PFSK-1 (cell line): ENCODE results near the gene IGSF9.

Source experiments
- FOXP2 ChIP-seq: optimal IDR thresholded peaks from 2 replicates; pipeline ENCODE3; 2011; ENCODE audit warnings: borderline replicate concordance, control low read depth, inconsistent platforms; ENCODE audit not compliant: insufficient read depth; ENCODE audit errors: extremely low read length, extremely low read depth
- POLR2AphosphoS5 ChIP-seq: IDR thresholded peaks from 2 replicates; pipeline ENCODE4 v1.6.1; 2012; ENCODE audit warnings: low read depth, mild to moderate bottlenecking, control low read depth, low read length, moderate library complexity
- SIN3A ChIP-seq: IDR thresholded peaks from 2 replicates; pipeline ENCODE4 v1.6.1; 2012; ENCODE audit warnings: mild to moderate bottlenecking, low read length, moderate library complexity, borderline replicate concordance; ENCODE audit not compliant: insufficient read depth
- TAF1 ChIP-seq: IDR thresholded peaks from 2 replicates; pipeline ENCODE4 v1.6.1; 2012; ENCODE audit warnings: low read length, control low read depth, borderline replicate concordance; ENCODE audit not compliant: insufficient read depth
- TF ChIP-seq, protein P1 (sequence below), 2 experiments: IDR thresholded peaks; 2 replicates each; pipeline versions ENCODE4 v1.6.1 to v1.8.0; 2011 to 2012; ENCODE audit warnings: low read depth in 2 of 2, low read length in 2 of 2, control low read depth in 1 of 2, inconsistent platforms in 1 of 2, mild to moderate bottlenecking in 1 of 2, moderate library complexity in 1 of 2; ENCODE audit not compliant: insufficient read depth in 1 of 2

Gene IGSF9

DNA sequence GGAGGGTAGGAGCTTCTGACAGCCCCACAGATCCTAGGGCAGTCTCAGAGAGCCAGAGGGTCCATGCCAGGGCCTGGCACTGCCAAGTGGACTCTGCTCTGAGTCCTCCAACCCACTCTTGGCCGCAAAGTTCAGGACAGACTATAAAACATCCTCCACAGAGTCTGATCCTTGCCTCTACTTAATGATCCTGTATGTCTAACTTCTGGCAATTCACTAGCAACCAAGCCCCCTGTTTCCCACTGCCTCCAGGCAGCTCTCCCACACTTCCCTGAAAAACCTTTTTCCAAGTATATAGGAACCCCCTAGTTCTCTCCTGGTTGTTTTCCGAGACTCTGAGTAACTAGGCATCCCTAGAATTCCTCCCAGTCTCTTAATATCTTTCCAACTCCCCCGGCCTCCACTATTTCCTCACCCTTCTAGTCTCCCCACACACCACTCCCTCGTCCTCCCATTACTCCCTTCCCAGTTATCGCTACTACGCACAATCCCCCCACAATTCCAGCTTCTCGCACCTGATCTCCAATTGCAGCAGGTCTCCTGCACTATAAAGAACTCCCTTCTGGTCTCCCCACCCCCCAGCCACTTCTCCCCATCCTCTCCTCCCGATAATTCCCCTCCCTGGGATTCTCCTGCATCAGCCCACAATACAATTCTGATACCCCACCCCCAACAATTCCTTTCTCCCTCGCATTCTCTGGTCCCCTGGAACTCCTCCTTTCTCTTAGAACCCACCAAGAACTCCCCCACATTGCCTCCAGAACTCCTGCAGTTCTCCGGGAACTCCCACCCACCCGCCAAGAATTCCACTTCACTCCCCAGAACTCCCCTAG, 574 bp downstream of the IGSF9 start:
- TF ChIP-seq POLR2AphosphoS5 (no peak), FOXP2 (no peak), SIN3A (no peak), TAF1 (no peak)
- TF ChIP-seq, protein P1, sequence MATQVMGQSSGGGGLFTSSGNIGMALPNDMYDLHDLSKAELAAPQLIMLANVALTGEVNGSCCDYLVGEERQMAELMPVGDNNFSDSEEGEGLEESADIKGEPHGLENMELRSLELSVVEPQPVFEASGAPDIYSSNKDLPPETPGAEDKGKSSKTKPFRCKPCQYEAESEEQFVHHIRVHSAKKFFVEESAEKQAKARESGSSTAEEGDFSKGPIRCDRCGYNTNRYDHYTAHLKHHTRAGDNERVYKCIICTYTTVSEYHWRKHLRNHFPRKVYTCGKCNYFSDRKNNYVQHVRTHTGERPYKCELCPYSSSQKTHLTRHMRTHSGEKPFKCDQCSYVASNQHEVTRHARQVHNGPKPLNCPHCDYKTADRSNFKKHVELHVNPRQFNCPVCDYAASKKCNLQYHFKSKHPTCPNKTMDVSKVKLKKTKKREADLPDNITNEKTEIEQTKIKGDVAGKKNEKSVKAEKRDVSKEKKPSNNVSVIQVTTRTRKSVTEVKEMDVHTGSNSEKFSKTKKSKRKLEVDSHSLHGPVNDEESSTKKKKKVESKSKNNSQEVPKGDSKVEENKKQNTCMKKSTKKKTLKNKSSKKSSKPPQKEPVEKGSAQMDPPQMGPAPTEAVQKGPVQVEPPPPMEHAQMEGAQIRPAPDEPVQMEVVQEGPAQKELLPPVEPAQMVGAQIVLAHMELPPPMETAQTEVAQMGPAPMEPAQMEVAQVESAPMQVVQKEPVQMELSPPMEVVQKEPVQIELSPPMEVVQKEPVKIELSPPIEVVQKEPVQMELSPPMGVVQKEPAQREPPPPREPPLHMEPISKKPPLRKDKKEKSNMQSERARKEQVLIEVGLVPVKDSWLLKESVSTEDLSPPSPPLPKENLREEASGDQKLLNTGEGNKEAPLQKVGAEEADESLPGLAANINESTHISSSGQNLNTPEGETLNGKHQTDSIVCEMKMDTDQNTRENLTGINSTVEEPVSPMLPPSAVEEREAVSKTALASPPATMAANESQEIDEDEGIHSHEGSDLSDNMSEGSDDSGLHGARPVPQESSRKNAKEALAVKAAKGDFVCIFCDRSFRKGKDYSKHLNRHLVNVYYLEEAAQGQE (IDR thresholded peaks at IDR 0.05; ENCODE audit: insufficient read depth in 1 of 2, low read depth in 2 of 2, low read length in 2 of 2) = no peak

DNA sequence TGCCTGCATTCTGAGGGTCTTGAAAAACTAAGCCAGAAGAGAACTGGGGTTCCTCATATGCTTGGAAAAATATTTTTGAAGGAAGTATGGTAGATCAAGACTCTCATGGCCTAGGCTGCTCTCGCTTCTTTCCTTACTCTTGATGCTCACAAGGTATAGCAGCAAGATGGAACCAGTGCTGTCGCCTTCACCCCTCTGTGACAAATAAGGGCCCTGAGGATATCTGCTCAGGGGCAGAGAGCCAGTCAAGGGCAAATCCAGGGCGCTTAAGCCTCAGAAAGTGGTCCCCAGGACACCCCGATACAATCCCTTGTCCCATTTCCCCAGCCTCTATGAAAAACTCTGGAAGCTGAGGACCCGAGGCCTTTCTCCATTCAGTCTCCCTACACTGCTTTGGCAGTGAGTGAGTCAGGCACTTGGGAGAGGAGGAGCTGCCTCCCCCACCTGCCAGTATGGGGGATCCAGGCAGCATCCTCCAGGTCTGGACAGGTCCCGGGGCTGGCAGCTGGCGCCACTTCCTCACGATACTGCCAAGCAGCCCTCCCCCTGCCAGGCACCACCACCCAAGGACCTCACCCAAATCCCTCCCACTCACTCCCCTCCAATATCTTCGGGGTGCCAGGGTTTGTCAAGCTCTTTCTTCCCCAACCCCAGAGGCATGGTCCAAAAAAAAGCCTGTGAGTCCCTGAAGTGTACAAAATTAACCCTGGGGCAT, 1.3 kb downstream of the IGSF9 start:
- TF ChIP-seq, protein P1 (IDR thresholded peaks at IDR 0.05; ENCODE audit: insufficient read depth in 1 of 2, low read depth in 2 of 2, low read length in 2 of 2) = no peak
- no peak for TF ChIP-seq SIN3A
- TF ChIP-seq POLR2AphosphoS5 = no peak
- no peak for TF ChIP-seq TAF1
- no peak for TF ChIP-seq FOXP2

DNA sequence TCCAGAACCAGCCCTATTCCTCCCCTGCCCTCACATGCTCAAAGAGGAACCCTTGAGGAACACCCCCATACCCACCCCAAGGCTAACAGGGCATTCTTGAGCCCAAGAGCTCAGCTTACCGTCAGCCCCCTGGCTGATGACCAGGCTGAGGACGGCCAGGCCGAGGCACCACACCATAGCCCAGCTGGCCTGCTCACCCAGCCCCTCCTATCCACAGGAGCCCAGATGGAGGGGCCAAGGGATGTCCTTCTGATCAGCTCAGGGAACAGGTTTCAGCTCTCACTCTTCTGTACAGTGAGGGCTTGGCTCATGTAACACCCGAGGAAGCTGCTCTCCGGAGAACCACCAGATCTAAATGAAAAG, 2.2 kb downstream of the IGSF9 start:
- TF ChIP-seq TAF1 = no peak
- TF ChIP-seq POLR2AphosphoS5 = no peak
- TF ChIP-seq SIN3A = no peak
- TF ChIP-seq, protein P1 (IDR thresholded peaks at IDR 0.05; ENCODE audit: insufficient read depth in 1 of 2, low read depth in 2 of 2, low read length in 2 of 2) = no peak
- TF ChIP-seq FOXP2 = no peak

DNA sequence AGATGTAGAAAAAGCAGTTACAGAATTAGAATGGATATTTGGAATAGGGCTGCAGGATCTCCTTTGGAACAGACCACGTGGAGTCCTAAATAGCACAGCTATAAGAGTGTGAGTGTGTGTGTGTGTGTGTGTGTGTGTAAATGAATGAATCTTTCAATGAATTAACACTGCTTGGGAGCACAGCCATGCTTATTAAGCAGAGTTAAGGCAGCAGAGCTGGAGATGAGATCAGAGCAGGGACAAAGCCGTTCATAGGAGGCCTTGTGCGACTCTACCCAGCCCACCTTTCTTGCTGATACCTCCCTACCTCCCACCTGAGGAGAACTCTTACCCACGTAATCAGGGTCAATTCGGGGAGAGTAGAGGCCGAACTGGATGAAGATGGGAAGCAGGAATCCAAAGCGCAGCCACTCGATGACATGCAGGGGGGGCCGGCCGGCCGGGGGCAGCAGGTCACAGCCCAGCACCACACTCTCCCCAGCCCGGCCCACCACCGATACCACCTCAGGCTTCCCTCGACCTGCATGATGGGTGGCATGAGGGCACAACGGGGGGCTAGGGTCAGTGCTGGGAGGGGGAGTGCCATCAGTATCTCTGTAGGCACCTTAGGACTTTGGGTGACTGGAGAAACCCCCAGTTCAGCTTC, 2.7 kb downstream of the IGSF9 start:
- TF ChIP-seq TAF1 (no peak), FOXP2 (no peak), POLR2AphosphoS5 (no peak), SIN3A (no peak)
- TF ChIP-seq, protein P1 (IDR thresholded peaks at IDR 0.05; ENCODE audit: insufficient read depth in 1 of 2, low read depth in 2 of 2, low read length in 2 of 2) = no peak
